Spleen (tissue), 11 donors: Measurements from ENCODE around the gene NONO. TPM values are rescaled to one million over a fixed set of nuclear protein-coding genes. Genes with fewer than 3 reads are reported as not detected.
A peak's percentile ranks its signal among the peaks of the same experiment; 100 is the strongest.
"Not testable (repeated sequence)": the region's sequence is repeated elsewhere in the genome, so short reads cannot be mapped to it uniquely, and the experiment has no call there.

ENCODE experiments used
- DNase-seq: peaks from one replicate; pipeline ENCODE4 v3.0.0-alpha.2; 2020
- H3K27ac ChIP-seq, 8 donors: fragments of 200-600 bp; sonication (generic) in 7 of 8; 1 replicate in 4 of 8; 2 replicates in 4 of 8; pipeline versions ENCODE4 v1.5.0 to v1.8.0; 2016 to 2021; ENCODE audit warnings: inconsistent platforms in 4 of 8, mild to moderate bottlenecking in 4 of 8, moderate library complexity in 1 of 8
- H3K27me3 ChIP-seq, 7 donors: fragments of 200-600 bp; sonication (generic) in 6 of 7; replicated peaks in 1 of 7; 1 replicate in 4 of 7; 2 replicates in 3 of 7; pipeline versions ENCODE4 v1.5.0 to v1.8.0; 2016 to 2021; ENCODE audit warnings: inconsistent platforms in 3 of 7, mild to moderate bottlenecking in 1 of 7
- H3K36me3 ChIP-seq, 6 donors: fragments of 200-600 bp; sonication (generic) in 5 of 6; 1 replicate in 4 of 6; 2 replicates in 2 of 6; pipeline versions ENCODE4 v1.5.0 to v1.8.0; 2016 to 2021; ENCODE audit warnings: inconsistent platforms in 2 of 6
- H3K4me1 ChIP-seq, 6 donors: fragments of 200-600 bp; sonication (generic) in 5 of 6; 1 replicate in 3 of 6; 2 replicates in 3 of 6; pipeline versions ENCODE4 v1.5.0 to v1.8.0; 2016 to 2021; ENCODE audit warnings: inconsistent platforms in 3 of 6
- H3K4me3 ChIP-seq, 8 donors: fragments of 200-600 bp; sonication (generic) in 7 of 8; 1 replicate in 4 of 8; 2 replicates in 4 of 8; pipeline versions ENCODE4 v1.5.0 to v1.8.0; 2016 to 2021; ENCODE audit warnings: inconsistent platforms in 4 of 8, mild to moderate bottlenecking in 4 of 8, moderate library complexity in 2 of 8
- H3K9me3 ChIP-seq, 8 donors: fragments of 200-600 bp; sonication (generic) in 7 of 8; 1 replicate in 4 of 8; 2 replicates in 4 of 8; pipeline versions ENCODE4 v1.5.0 to v1.8.0; 2016 to 2021; ENCODE audit warnings: inconsistent platforms in 4 of 8
- WGBS, 5 donors: extraction: QIAGEN DNeasy Blood & Tissue Kit in 3 of 5; methylation state at CpG; one replicate each; pipeline versions ENCODE4 v1.1.5 to v1.1.7; 2013 to 2018; 5-methylcytosine and 5-hydroxymethylcytosine counted together
- intact Hi-C: fragments of 100-400 bp; cut with DNase I; formaldehyde crosslinking; loops from one replicate; pipeline ENCODE4 v1.15.0; 2023; ENCODE audit warnings: low total_unique reads
- polyA plus RNA-seq, 3 donors: library from polyadenylated mRNA; stranded (reverse); fragments of 200-250 nt; gene quantifications; one replicate each; pipeline ENCODE4 v1.2.1, GENCODE V29; 2013
- total RNA-seq, 7 donors: library from RNA; depleted of rRNA in 3 of 7; stranded (reverse); fragments of >200 nt in 3 of 7; fragmentation: NEBNext Ultra II Directional in 4 of 7; extraction: Animal tissue kit (Norgen Biotek cat#: 25700) in 4 of 7; gene quantifications; one replicate each; pipeline versions ENCODE4 v1.1.0 to v1.2.1, GENCODE V29; 2016 to 2021
- TF ChIP-seq, protein P1 (sequence below), 11 experiments: fragments of 200-600 bp in 7 of 11; fragments of 450-650 bp in 4 of 11; sonication (generic) in 4 of 11; IDR thresholded peaks in 8 of 11; conservative IDR thresholded peaks in 3 of 11; 1 replicate in 7 of 11; 2 replicates in 4 of 11; pipeline versions ENCODE4 v1.4.0 to v1.8.0; 2016 to 2021; ENCODE audit warnings: antibody characterized with exemption in 11 of 11, inconsistent platforms in 4 of 11, mild to moderate bottlenecking in 1 of 11
- donor health status: healthy with polysubstance abuse.
- donor health status: DM: no; HTN: no; CAD: no; lungs with moderate emphysema.
- donor health status: DM: no; HTN: no; CAD: no.
- donor health status: Bipolar disorder and iron deficiency.
- donor health status: healthy.
- donor health status: DM: no; HTN: no; CAD: no.
- donor health status: DM: yes; HTN: yes; CAD: no.

NONO gene
- total and polyA plus RNA-seq, 10 donors = 101 to 249 (median 229) TPM

DNA sequence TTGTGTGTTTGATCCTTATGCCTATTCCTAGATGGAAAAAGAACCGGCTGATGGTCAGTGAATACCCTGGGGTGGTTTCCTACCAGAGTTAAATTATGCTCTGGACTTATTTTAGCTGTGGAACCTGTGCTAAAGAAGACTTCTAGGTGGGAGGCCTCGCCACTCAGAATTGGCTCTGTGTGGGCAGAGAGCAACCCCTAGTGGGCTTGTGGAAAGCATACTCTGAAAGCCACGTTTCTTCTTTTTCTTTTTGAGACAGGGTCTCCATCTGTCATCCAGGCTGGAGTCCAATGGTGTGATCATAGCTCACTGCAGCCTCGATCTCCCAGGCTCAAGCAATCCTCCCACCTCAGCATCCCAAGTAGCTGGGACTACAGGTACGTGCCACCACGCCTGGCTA is 66.4 kb downstream of the NONO start:
- H3K4me3 ChIP-seq, H3K4me1 ChIP-seq, intact Hi-C loops, H3K27me3 ChIP-seq, DNase-seq, H3K9me3 ChIP-seq, H3K27ac ChIP-seq, H3K36me3 ChIP-seq: not testable (repeated sequence)
- TF ChIP-seq, protein P1, sequence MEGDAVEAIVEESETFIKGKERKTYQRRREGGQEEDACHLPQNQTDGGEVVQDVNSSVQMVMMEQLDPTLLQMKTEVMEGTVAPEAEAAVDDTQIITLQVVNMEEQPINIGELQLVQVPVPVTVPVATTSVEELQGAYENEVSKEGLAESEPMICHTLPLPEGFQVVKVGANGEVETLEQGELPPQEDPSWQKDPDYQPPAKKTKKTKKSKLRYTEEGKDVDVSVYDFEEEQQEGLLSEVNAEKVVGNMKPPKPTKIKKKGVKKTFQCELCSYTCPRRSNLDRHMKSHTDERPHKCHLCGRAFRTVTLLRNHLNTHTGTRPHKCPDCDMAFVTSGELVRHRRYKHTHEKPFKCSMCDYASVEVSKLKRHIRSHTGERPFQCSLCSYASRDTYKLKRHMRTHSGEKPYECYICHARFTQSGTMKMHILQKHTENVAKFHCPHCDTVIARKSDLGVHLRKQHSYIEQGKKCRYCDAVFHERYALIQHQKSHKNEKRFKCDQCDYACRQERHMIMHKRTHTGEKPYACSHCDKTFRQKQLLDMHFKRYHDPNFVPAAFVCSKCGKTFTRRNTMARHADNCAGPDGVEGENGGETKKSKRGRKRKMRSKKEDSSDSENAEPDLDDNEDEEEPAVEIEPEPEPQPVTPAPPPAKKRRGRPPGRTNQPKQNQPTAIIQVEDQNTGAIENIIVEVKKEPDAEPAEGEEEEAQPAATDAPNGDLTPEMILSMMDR (IDR thresholded peaks at IDR 0.05 in 8 of 11, conservative IDR thresholded peaks at IDR 0.05 in 3 of 11) = peak in 1 of 11 experiments; percentile 12
- 20 to 36% (median 35%) methylated on average over 1 to 2 of the region's 6 CpGs; no CpG with 5 or more reads in 2 of the 5 donors for WGBS, 5 donors

Other genes starting within 250 kb of the NONO start
- 10 to 100 TPM; 37.1 to 47.6 (median 41.0) TPM for gene SNX12, start 215.3 kb upstream of the NONO start, total RNA-seq
- gene SNX12, start 215.3 kb upstream of the NONO start, polyA plus RNA-seq = 10 to 100 TPM; 11.7 to 28.7 (median 14.0) TPM
- 10 to 100 TPM; 19.1 to 50.9 (median 32.9) TPM for gene FOXO4, start 187.8 kb upstream of the NONO start, total RNA-seq
- 10 to 100 TPM in 1 of 3 donors, 1 to 10 TPM in 2; 5.1 to 12.9 (median 5.8) TPM for gene FOXO4, start 187.8 kb upstream of the NONO start, polyA plus RNA-seq
- gene CXorf65, start 176.9 kb upstream of the NONO start, total RNA-seq = 10 to 100 TPM in 1 of 7 donors, 1 to 10 TPM in 6; 1.7 to 14.4 (median 6.7) TPM
- 10 to 100 TPM in 1 of 3 donors, 1 to 10 TPM in 2; 3.7 to 27.2 (median 7.5) TPM for gene CXorf65, start 176.9 kb upstream of the NONO start, polyA plus RNA-seq
- 100 to 1,000 TPM in 6 of 7 donors, 10 to 100 TPM in 1; 92.6 to 174 (median 127) TPM for gene IL2RG, start 172.1 kb upstream of the NONO start, total RNA-seq
- 100 to 1,000 TPM in 2 of 3 donors, 10 to 100 TPM in 1; 89.8 to 155 (median 122) TPM for gene IL2RG, start 172.1 kb upstream of the NONO start, polyA plus RNA-seq
- 100 to 1,000 TPM in 3 of 7 donors, 10 to 100 TPM in 4; 90.0 to 151 (median 98.7) TPM for gene MED12, start 165.0 kb upstream of the NONO start, total RNA-seq
- 10 to 100 TPM in 1 of 3 donors, 1 to 10 TPM in 2; 5.2 to 15.6 (median 5.3) TPM for gene MED12, start 165.0 kb upstream of the NONO start, polyA plus RNA-seq
- 1 to 10 TPM in 4 of 7 donors, under 1 TPM in 3; 0.66 to 2.5 (median 1.2) TPM for gene NLGN3, start 138.8 kb upstream of the NONO start, total RNA-seq
- gene NLGN3, start 138.8 kb upstream of the NONO start, polyA plus RNA-seq = under 1 TPM; 0.14 to 0.58 (median 0.48) TPM
- not detected for gene GJB1, start 60.4 kb upstream of the NONO start, total RNA-seq
- gene GJB1, start 60.4 kb upstream of the NONO start, polyA plus RNA-seq = not detected
- gene ZMYM3, start 29.5 kb upstream of the NONO start, total RNA-seq = 10 to 100 TPM; 22.2 to 34.5 (median 23.3) TPM
- gene ZMYM3, start 29.5 kb upstream of the NONO start, polyA plus RNA-seq = 10 to 100 TPM in 1 of 3 donors, 1 to 10 TPM in 2; 6.3 to 13.1 (median 8.7) TPM
- 1 to 10 TPM; 1.5 to 8.3 (median 3.1) TPM for gene ITGB1BP2, start 18.1 kb downstream of the NONO start, total RNA-seq
- gene ITGB1BP2, start 18.1 kb downstream of the NONO start, polyA plus RNA-seq = 1 to 10 TPM; 1.4 to 1.8 (median 1.7) TPM
- gene TAF1, start 82.7 kb downstream of the NONO start, total RNA-seq = 10 to 100 TPM; 55.7 to 84.3 (median 70.4) TPM
- 10 to 100 TPM in 1 of 3 donors, 1 to 10 TPM in 2; 7.0 to 14.2 (median 8.1) TPM for gene TAF1, start 82.7 kb downstream of the NONO start, polyA plus RNA-seq
- gene OGT, start 249.5 kb downstream of the NONO start, total RNA-seq = 100 to 1,000 TPM; 216 to 393 (median 242) TPM
- gene OGT, start 249.5 kb downstream of the NONO start, polyA plus RNA-seq = 100 to 1,000 TPM in 1 of 3 donors, 10 to 100 TPM in 2; 76.8 to 101 (median 87.3) TPM